GM18868 (cell line): ENCODE data around the gene ARHGEF7.

Experiments used
- ATAC-seq: cut with Tn5 transposase; IDR thresholded peaks from one replicate; pipeline ENCODE4 v1.9.1; 2021; ENCODE audit warnings: mild to moderate bottlenecking, moderate library complexity; ENCODE audit not compliant: unreplicated experiment

ARHGEF7 gene

GRCh38 chr13:111270765-111271698 lies 155.9 kb downstream of the ARHGEF7 start:
- no peak for ATAC-seq

- ATAC-seq: no peak
These were observed 157.0 kb downstream of the ARHGEF7 start for GRCh38 chr13:111272117-111272516.

GRCh38 chr13:111275382-111275781 lies 160.3 kb downstream of the ARHGEF7 start:
- ATAC-seq: no peak

DNA sequence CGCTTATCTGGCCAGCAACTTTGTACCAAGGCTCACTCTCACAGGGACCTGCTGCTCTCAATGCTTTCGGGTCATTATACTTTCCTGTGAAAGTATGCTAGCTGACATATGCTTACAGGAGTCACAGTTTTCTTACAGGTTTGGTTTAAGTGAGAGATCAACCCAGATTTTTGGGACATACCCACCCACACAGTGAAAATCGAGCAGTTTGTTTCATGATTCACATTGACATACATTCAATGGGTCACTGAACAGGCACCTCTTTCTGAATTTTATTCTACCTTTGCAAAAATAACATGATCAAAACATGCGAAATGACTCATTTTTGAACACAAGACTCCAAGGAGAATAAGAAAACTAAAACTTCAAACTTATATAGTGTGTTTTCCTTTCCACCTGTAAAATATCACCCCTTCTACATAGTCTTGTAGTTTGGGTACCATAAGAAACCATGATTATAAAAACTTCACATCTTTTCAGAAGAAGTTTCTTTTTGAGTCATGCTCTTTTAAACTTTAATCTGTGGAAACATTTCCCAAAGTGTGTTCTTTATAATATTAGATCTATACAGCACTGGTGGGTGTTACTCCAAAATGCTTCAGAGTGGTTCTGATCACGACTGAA lies 161.0 kb downstream of the ARHGEF7 start:
- no peak for ATAC-seq

DNA sequence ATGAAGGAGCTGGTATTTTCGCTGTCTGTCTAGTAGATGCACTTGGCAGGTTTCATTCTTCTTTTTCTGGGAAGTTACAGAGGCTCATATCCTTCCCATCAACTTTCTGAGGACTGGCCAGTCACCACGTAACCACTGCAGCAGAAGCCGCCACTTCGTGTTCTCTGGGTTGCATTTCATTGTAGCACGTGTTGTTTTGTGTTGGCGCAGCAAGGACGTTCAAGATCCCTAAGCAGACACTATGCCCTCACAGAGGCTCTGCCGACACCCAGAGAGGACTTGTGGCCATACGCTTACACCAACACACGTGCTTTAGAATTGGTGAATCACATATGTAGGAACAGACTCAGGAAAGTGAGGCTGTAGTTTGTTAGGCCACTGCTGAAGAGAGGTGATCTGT lies 163.1 kb downstream of the ARHGEF7 start:
- no peak for ATAC-seq

DNA sequence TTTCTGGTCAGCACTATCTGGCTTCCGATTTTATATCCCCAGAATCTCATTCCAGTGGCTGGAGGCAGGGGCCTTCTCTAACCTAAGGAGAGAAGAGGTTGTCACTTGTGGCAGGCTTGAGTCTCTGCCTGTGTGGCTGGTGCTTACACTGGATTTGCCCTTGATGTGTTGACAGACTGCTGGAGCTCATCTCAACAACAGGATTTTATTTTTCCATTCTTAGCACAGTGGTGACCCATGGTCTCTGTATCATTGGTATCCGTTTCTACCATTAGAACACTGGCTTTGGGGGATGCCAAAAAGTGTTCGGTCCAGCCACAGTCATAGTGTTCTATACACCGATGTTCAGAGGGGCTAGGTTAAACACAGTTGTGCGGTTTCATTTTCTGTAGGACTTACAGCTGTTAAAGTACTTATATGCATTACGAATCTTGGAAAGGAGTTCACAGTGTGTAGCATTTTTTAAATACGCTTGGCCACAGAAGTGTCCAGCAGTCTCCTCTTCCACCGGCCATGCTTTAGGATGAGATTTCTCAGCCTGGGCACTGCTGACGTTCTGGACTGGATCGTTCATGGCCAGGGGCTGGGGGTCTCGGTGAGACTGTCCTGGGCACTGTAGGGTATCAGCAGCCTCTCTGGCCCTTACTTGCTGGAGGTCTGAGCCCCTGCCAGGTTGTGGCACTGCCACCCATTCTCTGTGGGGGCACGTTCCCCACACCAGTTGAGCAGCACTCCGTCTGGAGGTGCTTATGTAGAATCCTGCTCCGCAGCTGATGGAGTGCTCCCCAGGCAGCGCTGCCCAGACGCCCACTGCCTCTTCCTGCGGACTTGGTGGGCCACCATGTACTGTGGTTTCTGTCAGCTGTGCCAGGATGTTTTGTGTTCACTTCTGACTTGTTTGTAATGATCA lies 163.9 kb downstream of the ARHGEF7 start:
- no peak for ATAC-seq

DNA sequence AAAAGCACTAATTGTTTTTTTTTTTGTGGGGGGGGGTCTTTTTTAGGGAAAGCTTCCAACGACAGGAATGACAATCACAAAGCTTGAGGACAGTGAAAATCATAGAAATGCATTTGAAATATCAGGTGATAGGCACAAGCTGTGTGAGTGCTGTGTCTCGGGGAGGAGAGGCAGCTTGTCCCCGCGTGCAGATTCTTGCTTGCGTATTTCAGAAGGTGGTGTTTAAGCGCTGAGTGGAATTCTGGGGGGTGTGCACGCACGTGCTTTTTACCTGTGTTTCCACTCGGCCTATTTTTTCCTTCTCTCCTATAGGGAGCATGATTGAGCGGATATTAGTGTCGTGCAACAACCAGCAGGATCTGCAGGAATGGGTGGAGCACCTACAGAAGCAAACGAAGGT lies 165.1 kb downstream of the ARHGEF7 start:
- ATAC-seq: no peak

DNA sequence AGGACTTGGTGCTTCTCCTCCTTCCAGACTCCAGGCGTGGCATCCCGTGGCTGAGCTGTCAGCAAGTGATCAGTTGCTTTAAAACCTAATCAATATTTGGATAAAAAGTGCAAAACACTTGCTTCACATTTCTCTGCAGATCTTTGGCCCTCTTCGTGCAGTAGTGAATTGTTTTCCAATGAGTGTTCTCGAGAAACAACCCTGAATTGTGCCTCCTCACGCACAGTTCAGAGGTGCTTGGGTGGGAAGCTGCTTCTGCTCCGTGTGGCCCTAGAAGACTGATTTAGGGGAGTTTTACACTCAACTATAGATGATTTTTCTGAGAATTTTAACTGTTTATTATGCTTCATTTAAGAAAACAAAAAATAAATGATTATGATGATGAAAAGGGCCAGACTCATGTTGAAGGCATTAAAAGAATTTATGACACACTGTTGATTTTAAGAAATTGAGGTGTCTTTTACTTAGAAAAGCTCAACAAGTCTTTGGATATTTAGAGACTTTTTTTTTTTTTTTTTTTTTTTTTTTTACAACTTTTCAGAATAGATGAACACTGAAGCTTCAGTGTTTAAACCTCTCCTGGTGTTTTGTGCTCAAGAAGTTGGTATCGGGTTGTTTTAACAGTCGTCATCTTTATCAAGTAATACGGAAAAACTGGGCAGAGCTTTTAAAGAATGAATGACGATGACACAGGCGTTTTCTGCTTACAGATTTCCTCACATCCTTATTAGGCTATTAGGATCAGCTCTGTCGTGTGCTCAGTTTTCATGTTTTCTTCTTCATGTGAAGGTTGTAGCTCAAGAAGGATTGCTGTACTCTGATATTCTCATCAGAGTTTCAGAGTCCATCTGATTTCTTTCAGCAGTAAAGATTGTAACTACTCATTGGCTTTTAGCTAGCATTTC lies 165.8 kb downstream of the ARHGEF7 start:
- no peak for ATAC-seq

DNA sequence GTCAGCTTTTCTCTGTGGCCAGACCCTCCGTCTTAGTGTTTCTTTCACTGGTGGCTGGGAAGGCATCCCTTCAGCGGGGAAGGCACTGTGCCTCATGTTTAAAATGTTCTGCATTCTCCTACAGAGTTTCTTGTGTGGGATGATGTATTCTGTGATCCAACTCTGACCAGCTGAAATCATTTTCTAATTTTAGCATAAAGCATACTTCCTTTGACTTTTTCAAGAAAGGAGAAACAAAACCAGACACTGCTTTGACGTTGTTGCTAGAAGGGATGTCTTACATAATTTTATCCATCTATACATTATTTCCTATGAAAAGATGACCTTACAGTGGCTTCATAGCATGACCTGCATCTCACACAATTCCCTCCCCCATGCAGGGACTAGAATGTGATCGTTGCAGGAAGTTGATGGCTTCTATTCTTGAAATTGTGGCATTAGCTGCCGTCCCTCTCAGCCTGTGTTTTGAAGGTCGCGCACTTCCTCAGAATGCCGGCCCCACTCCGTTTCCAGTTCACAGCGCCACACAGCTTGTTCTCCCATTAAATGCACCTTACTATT lies 166.7 kb downstream of the ARHGEF7 start:
- ATAC-seq: no peak

DNA sequence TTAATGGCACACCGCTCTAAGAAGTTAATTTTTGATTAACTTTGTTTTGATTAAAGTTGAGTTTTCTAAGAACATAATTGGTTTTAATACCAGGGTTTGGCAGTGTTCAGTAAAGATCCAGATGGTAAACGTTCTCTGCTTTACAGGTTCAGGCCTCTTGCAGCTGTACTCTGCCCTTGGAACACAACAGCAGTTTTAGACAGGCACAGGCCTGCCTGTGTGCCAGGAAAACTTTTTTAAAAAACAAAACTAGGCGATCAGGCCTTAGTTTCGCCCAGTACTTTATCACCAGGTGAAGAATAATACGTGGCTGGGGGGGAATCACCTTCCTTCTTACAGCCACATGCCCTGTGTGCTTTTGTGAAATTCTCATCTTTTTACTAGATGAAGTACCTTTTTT lies 167.3 kb downstream of the ARHGEF7 start:
- no peak for ATAC-seq

DNA sequence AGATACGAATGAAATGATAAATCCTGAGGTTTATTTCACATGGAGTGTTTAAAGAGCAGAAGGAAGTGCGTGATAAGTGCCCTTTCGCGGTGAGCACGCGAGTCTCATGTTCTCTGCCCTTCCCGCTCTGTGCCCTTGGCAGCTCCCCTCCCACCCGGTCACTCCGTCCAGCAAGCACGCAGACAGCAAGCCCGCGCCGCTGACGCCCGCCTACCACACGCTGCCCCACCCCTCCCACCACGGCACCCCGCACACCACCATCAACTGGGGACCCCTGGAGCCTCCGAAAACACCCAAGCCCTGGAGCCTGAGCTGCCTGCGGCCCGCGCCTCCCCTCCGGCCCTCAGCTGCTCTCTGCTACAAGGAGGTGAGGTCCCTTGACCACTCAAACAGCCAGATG lies 167.9 kb downstream of the ARHGEF7 start:
- ATAC-seq: no peak

DNA sequence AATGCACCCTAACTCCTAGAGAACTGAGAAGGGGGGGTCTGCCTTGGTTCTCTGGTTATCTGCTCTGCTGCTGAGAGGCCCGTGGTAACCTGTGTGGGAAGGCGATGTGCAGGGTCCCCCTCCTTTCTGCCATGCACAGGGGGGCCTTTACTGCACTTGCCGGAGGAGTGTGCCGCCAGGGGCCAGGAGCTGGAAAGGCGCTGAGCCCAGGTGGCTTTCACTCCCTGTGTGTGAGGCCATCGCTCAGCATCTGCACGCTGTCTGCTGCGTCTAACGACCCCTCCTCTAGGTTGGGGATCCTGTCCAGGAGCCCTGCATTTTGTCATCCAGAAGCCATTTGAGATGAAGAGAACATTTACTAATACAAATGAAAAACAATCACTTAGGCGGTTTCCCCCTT lies 168.3 kb downstream of the ARHGEF7 start:
- no peak for ATAC-seq

GRCh38 chr13:111283991-111284390 lies 168.9 kb downstream of the ARHGEF7 start:
- no peak for ATAC-seq

GRCh38 chr13:111284565-111284964 lies 169.5 kb downstream of the ARHGEF7 start:
- ATAC-seq: no peak

DNA sequence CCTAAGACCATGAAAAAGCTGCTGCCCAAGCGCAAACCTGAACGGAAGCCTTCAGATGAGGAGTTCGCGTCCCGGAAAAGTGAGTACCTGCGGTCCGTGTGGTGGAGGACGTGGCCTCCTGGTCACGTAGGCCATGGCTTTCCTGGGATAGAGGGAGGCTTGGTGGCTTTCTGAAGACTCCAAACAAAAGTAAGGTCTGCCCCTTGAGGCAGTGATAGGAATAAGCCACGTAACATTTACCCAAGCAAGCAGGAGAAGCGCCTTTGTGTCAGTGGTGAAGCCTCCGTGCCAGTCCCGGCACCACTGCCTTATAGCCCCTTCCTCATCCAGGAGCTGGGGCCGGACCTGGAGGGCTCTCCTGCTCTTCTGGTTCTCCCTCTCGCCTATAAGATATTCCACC lies 171.1 kb downstream of the ARHGEF7 start:
- ATAC-seq: no peak

DNA sequence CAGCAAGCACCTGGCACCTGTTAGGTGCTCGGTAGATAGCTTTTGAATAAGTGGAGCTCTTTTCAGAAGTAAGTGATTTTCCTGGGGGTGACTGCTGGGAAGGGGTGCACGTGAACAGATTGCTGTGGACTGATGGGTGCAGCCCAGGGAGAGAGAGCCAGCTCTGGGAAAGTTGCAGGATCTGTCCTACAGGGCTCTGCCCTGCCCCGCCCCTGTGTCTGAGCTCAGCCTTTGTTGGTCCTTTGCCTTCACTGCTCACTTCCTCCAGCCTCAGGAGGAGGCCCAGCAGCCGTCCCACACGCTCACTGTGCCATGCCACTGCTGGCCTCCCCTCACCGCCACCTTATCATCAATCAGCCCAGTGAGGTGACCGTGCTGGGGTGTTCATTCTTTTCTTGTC lies 171.6 kb downstream of the ARHGEF7 start:
- no peak for ATAC-seq

- ATAC-seq: no peak
These were observed 172.1 kb downstream of the ARHGEF7 start for GRCh38 chr13:111287201-111287600.

- ATAC-seq: no peak
These were observed 173.2 kb downstream of the ARHGEF7 start for GRCh38 chr13:111288276-111288675.

DNA sequence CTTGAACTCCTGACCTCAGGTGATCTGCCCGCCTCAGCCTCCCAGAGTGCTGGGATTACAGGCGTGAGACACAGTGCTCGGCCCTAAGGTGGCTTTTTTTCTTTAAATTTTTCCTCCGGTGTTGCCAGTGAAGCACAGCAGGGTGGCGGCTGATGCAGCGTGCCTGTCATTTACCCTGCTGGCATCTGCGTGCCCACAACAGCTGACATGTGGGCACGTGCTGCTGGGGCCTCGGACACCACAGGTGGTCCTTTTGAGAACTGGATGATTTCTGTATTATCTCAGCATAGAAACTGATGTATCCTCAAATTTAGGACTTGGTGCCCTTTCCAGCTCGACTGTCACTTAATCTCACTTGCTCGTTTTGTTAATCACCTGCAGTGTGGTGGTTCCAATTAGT lies 174.1 kb downstream of the ARHGEF7 start:
- no peak for ATAC-seq

- ATAC-seq: no peak
These were observed 176.8 kb downstream of the ARHGEF7 start for GRCh38 chr13:111291908-111292307.
